Esophagus muscularis mucosa (tissue), 4 donors: ENCODE results near the gene RELA.

Source experiments
- CTCF ChIP-seq, 3 experiments: fragments of 200-600 bp in 2 of 3; fragments of 450-650 bp in 1 of 3; sonication (generic) in 2 of 3; IDR thresholded peaks; one replicate each; pipeline ENCODE4 v1.5.1; 2017 to 2019; ENCODE audit warnings: antibody characterized with exemption in 3 of 3, mild to moderate bottlenecking in 2 of 3, moderate library complexity in 1 of 3
- EP300 ChIP-seq: sonication (generic); formaldehyde crosslinking; IDR thresholded peaks from one replicate; pipeline ENCODE4 v1.6.1; 2017; ENCODE audit warnings: antibody characterized with exemption
- POLR2A ChIP-seq: fragments of 450-650 bp; IDR thresholded peaks from one replicate; pipeline ENCODE4 v1.6.1; 2017; ENCODE audit warnings: antibody characterized with exemption, moderate library complexity, mild to moderate bottlenecking, low read depth
- POLR2AphosphoS5 ChIP-seq, 2 donors: sonication (generic); formaldehyde crosslinking; IDR thresholded peaks; one replicate each; pipeline ENCODE4 v1.6.1; 2017; ENCODE audit warnings: antibody characterized with exemption in 2 of 2

GRCh38 chr11:65622011-65622410 is 40.7 kb downstream of the RELA start:
- no peak for TF ChIP-seq CTCF (IDR thresholded peaks at IDR 0.05)
- no peak for TF ChIP-seq POLR2AphosphoS5 (IDR thresholded peaks at IDR 0.05)
- TF ChIP-seq EP300 = no peak
- TF ChIP-seq POLR2A = no peak
